PC-9 (cell line): ENCODE measurements around the gene KRT31. TPM values are rescaled to one million over a fixed set of nuclear protein-coding genes. Genes with fewer than 3 reads are reported as not detected.

Source experiments
- BruUV-seq: library from RNA; stranded (reverse); fragments of 400-500 nt; replicated peaks from 2 replicates; lab custom pipeline; 2021; lab: Mats Ljungman, UMichigan
- CTCF ChIA-PET: fragments of 300-600 bp; sonication (Branson Sonifier 250); formaldehyde crosslinking; loops from one replicate; lab custom pipeline; 2022; ENCODE audit warnings: antibody characterized with exemption; lab: Charles Lee
- POLR2A ChIA-PET: fragments of 300-600 bp; sonication (Branson Sonifier 250); formaldehyde crosslinking; loops from one replicate; lab custom pipeline; 2022; ENCODE audit warnings: antibody characterized with exemption; ENCODE audit not compliant: unreplicated experiment; lab: Charles Lee
- DNase-seq, 2 experiments: peaks; one replicate each; pipeline versions ENCODE4 v3.0.0 to v3.0.0-alpha.2; 2015 to 2022; ENCODE audit warnings: mixed read lengths in 1 of 2
- H2AFZ ChIP-seq: fragments of 200-600 bp; sonication (generic); 2 replicates; pipeline ENCODE4 v1.8.1; 2017; ENCODE audit warnings: antibody characterized with exemption
- H3F3A ChIP-seq: fragments of 200-600 bp; sonication (generic); 2 replicates; pipeline ENCODE4 v1.8.1; 2017; ENCODE audit warnings: antibody characterized with exemption, mild to moderate bottlenecking, low read depth; ENCODE audit not compliant: insufficient read depth
- H3K27ac ChIP-seq: fragments of 200-600 bp; sonication (generic); 2 replicates; pipeline ENCODE4 v1.6.1; 2016; ENCODE audit warnings: mixed run types
- H3K27me3 ChIP-seq: fragments of 200-600 bp; sonication (generic); 2 replicates; pipeline ENCODE4 v1.6.1; 2016; ENCODE audit warnings: low read depth, mixed run types; ENCODE audit not compliant: insufficient read depth
- H3K36me3 ChIP-seq: fragments of 200-600 bp; sonication (generic); 2 replicates; pipeline ENCODE4 v1.6.1; 2016; ENCODE audit warnings: low read depth, mixed run types
- H3K4me1 ChIP-seq: fragments of 200-600 bp; sonication (generic); replicated peaks from 2 replicates; pipeline ENCODE4 v1.6.1; 2016; ENCODE audit warnings: mixed run types; ENCODE audit not compliant: insufficient read depth
- H3K4me2 ChIP-seq: fragments of 200-600 bp; sonication (generic); 2 replicates; pipeline ENCODE4 v1.6.1; 2017; ENCODE audit warnings: mixed run types
- H3K4me3 ChIP-seq: fragments of 200-600 bp; sonication (generic); 2 replicates; pipeline ENCODE4 v1.6.1; 2016; ENCODE audit warnings: mixed run types
- H3K79me2 ChIP-seq: fragments of 200-600 bp; sonication (generic); 2 replicates; pipeline ENCODE4 v1.6.1; 2017; ENCODE audit warnings: low read depth, mixed run types
- H3K9me2 ChIP-seq: fragments of 200-600 bp; sonication (generic); 2 replicates; pipeline ENCODE4 v1.8.1; 2017; ENCODE audit warnings: mild to moderate bottlenecking; ENCODE audit not compliant: insufficient read depth
- H3K9me3 ChIP-seq: fragments of 200-600 bp; sonication (generic); 2 replicates; pipeline ENCODE4 v1.8.1; 2016; ENCODE audit warnings: low read depth; ENCODE audit not compliant: insufficient read depth
- H4K20me1 ChIP-seq: fragments of 200-600 bp; sonication (generic); 2 replicates; pipeline ENCODE4 v1.8.1; 2017; ENCODE audit not compliant: insufficient read depth
- EZH2 ChIP-seq: fragments of 200-600 bp; sonication (generic); IDR thresholded peaks from 2 replicates; pipeline ENCODE4 v1.8.0; 2017; ENCODE audit warnings: antibody characterized with exemption, low read depth
- intact Hi-C: fragments of 100-400 bp; cut with micrococcal nuclease; formaldehyde crosslinking; loops from one replicate; pipeline ENCODE4 v1.10.0; 2022; ENCODE audit not compliant: unreplicated experiment
- total RNA-seq: library from RNA; stranded (reverse); gene quantifications from 2 replicates; pipeline ENCODE4 v1.2.3, GENCODE V29; 2021
- TF ChIP-seq, protein P1 (sequence below): fragments of 200-600 bp; sonication (generic); conservative IDR thresholded peaks from 2 replicates; pipeline ENCODE4 v1.6.1; 2017; ENCODE audit warnings: mixed run types, antibody characterized with exemption, mild to moderate bottlenecking, moderate library complexity

The KRT31 gene
- total RNA-seq, 1 experiment from 2014 or later = not detected

DNA sequence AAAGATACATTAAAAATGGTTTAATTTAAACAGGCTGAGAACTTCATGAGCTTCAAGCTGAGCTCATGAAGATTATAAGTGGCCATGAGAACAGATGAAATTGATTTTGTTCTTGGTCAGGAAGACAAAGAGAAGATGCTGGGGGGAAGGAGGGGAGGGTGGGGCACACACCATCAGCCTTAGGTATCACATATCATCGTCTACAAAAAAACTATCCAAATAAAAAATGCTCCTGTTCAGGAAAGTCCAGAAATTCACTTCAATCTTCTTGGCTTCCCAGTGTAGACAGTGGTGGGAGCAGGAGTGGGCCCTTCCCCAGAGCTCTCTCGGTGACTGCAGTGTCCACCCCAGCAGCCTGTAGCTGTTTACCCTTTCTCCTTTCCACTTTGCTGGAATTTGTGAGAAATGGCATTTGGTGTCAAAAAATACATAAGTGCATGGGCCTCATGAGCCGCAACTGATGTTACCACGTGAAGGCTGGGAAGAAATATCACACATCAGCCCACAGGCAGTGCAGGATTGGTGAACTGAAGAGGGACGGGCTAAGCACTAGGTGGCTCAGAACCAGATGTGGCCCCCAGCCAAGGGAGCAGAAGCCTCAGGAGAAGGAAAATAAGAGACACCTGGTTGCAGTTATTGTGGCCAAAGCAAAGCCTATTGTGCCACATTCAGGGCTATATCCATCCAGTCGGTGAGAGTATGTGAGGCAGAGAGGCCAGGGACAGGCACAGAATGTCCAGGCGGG lies 20.9 kb upstream of the KRT31 start:
- Histone ChIP-seq H3K27ac (peak overlapping the region; percentile 89), H3K4me2 (peak overlapping the region; percentile 65), H3K9me2 (no peaks in the 10 kb centered on the region), H2AFZ (no peak overlapping the region), H3K36me3 (no peaks in the 10 kb centered on the region), H3K4me3 (no peak overlapping the region; the same call in 1 of the 2 replicates), H3K4me1 (peaks cover 73% of the 10 kb centered on the region), H3F3A (peaks cover 35% of the 10 kb centered on the region), H3K27me3 (no peaks in the 10 kb centered on the region), H3K79me2 (no peaks in the 10 kb centered on the region), H4K20me1 (no peaks in the 10 kb centered on the region), H3K9me3 (no peaks in the 10 kb centered on the region)
- CTCF ChIA-PET = interaction anchor here (0.6 to 1.8 kb wide), 7 partner anchors 8 to 130 kb away, joined by 3 to 13 read pairs (median 6); no protein-coding TSS in a partner anchor
- no TSS peak for BruUV-seq
- TF ChIP-seq, protein P1, sequence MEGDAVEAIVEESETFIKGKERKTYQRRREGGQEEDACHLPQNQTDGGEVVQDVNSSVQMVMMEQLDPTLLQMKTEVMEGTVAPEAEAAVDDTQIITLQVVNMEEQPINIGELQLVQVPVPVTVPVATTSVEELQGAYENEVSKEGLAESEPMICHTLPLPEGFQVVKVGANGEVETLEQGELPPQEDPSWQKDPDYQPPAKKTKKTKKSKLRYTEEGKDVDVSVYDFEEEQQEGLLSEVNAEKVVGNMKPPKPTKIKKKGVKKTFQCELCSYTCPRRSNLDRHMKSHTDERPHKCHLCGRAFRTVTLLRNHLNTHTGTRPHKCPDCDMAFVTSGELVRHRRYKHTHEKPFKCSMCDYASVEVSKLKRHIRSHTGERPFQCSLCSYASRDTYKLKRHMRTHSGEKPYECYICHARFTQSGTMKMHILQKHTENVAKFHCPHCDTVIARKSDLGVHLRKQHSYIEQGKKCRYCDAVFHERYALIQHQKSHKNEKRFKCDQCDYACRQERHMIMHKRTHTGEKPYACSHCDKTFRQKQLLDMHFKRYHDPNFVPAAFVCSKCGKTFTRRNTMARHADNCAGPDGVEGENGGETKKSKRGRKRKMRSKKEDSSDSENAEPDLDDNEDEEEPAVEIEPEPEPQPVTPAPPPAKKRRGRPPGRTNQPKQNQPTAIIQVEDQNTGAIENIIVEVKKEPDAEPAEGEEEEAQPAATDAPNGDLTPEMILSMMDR = no peak
- TF ChIP-seq EZH2 = no peak
- peak in 1 of 2 experiments; percentile 63 for DNase-seq
- intact Hi-C loops = loop anchor here (5.0 kb wide), 2 partner anchors 249 to 511 kb away; no protein-coding TSS in a partner anchor
- POLR2A ChIA-PET = interaction anchor here (0.5 to 2.0 kb wide), 6 partner anchors 14 to 111 kb away, joined by 3 to 9 read pairs (median 4); partner anchors contain the start of gene KRT13

DNA sequence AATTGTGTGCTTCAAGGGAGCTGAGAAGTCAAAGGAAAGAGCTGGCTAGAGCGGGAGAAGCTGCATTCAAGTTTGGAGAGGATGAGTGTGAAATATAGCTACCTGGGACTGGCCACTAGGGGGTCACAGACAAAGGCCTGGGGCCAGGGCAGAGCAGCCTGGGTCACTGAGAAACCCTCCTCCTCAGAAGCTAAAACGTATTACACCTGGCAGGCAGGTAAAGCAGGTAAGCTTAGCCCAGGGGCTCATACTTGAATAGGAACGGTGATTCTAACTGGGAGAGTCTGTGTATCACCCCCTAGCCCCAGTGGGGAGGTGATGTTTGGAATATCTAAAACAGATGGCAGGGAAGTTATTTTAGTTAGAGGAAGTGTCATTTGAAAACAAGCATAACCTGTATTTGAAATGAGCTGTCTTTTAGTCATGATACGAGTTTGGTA lies 20.2 kb upstream of the KRT31 start:
- Histone ChIP-seq H3K27ac (peak overlapping the region; percentile 89), H3K4me2 (peak overlapping the region; percentile 65), H3K79me2 (no peaks in the 10 kb centered on the region), H3K4me1 (peaks cover 76% of the 10 kb centered on the region), H3K36me3 (no peaks in the 10 kb centered on the region), H2AFZ (0 out of 2 replicates have a peak overlapping the region, but pooled peaks have one; percentile 30), H4K20me1 (no peaks in the 10 kb centered on the region), H3K4me3 (no peak overlapping the region), H3K27me3 (no peaks in the 10 kb centered on the region), H3F3A (peaks cover 35% of the 10 kb centered on the region), H3K9me3 (no peaks in the 10 kb centered on the region), H3K9me2 (no peaks in the 10 kb centered on the region)
- TF ChIP-seq EZH2 = no peak
- TF ChIP-seq, protein P1 = peak; percentile 82
- POLR2A ChIA-PET = interaction anchor here (0.5 to 2.0 kb wide), 8 partner anchors 14 to 566 kb away, joined by 3 to 9 read pairs (median 4); partner anchors contain the start of gene KRT13
- CTCF ChIA-PET = interaction anchor here (0.6 to 1.8 kb wide), 9 partner anchors 9 to 245 kb away, joined by 3 to 13 read pairs (median 5); no protein-coding TSS in a partner anchor
- intact Hi-C loops = loop anchor here (1.0 to 5.0 kb wide), 3 partner anchors 79 to 510 kb away; no protein-coding TSS in a partner anchor
- BruUV-seq = no TSS peak
- peak; percentile 69 to 98 for DNase-seq

DNA sequence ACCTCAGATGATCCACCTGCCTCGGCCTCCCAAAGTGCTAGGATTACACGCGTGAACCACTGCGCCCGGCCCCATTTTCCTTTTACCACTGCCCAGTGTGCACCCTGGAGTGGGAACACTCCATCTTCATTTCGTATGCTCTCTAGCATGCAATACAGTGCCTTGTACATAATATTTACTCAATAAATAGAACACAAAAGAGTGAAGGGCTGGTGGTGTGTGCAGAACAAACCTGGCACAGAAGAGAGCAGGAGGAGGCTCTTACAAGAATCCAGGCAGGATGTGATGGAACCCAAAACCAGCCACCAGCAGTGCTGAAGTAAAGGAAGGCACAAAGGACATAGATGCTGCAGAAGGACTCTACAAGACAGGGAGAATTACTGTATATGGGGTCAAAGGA lies 19.7 kb upstream of the KRT31 start:
- Histone ChIP-seq H3K4me2 (peak overlapping the region; percentile 65), H2AFZ (0 out of 2 replicates have a peak overlapping the region, but pooled peaks have one; percentile 30), H3F3A (peaks cover 38% of the 10 kb centered on the region), H3K4me1 (peaks cover 76% of the 10 kb centered on the region), H3K36me3 (no peaks in the 10 kb centered on the region), H3K79me2 (no peaks in the 10 kb centered on the region), H3K4me3 (no peak overlapping the region), H3K27me3 (no peaks in the 10 kb centered on the region), H3K9me2 (no peaks in the 10 kb centered on the region), H3K9me3 (no peaks in the 10 kb centered on the region), H3K27ac (peak overlapping the region; percentile 89), H4K20me1 (no peaks in the 10 kb centered on the region)
- POLR2A ChIA-PET = interaction anchor here (0.6 to 2.0 kb wide), 6 partner anchors 13 to 565 kb away, joined by 3 to 9 read pairs (median 4); partner anchors contain the start of gene KRT13
- DNase-seq = no peak
- intact Hi-C loops = loop anchor here (1.0 to 5.0 kb wide), 3 partner anchors 79 to 510 kb away; no protein-coding TSS in a partner anchor
- no TSS peak for BruUV-seq
- TF ChIP-seq EZH2 = no peak
- TF ChIP-seq, protein P1 = no peak
- CTCF ChIA-PET = interaction anchor here (0.6 to 1.8 kb wide), 7 partner anchors 13 to 245 kb away, joined by 3 to 13 read pairs (median 6); no protein-coding TSS in a partner anchor
